Measurements from ENCODE around the gene ADGRB3.
"Not testable (repeated sequence)": the region's sequence is repeated elsewhere in the genome, so short reads cannot be mapped to it uniquely, and the experiment has no call there.

Gene ADGRB3

DNA sequence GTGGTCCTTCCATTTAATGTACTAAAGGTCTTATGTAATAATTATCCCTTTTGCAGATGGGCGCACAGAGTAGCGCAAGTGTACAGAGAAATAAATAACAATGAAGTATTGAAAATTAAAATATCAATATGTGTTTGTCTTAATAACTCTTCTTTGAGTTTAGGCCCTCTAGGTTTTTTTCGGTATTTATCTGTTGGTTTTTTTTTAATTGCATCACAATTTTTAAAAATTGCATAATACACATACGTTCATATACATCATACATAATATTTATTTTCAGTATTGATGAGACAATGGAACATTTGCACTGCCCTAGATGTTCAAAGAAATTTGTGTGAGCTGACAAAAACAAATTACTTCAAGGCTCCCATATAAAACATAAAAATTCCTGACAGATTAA lies 15.1 kb downstream of the ADGRB3 start:
- DNase-seq: no peak

DNA sequence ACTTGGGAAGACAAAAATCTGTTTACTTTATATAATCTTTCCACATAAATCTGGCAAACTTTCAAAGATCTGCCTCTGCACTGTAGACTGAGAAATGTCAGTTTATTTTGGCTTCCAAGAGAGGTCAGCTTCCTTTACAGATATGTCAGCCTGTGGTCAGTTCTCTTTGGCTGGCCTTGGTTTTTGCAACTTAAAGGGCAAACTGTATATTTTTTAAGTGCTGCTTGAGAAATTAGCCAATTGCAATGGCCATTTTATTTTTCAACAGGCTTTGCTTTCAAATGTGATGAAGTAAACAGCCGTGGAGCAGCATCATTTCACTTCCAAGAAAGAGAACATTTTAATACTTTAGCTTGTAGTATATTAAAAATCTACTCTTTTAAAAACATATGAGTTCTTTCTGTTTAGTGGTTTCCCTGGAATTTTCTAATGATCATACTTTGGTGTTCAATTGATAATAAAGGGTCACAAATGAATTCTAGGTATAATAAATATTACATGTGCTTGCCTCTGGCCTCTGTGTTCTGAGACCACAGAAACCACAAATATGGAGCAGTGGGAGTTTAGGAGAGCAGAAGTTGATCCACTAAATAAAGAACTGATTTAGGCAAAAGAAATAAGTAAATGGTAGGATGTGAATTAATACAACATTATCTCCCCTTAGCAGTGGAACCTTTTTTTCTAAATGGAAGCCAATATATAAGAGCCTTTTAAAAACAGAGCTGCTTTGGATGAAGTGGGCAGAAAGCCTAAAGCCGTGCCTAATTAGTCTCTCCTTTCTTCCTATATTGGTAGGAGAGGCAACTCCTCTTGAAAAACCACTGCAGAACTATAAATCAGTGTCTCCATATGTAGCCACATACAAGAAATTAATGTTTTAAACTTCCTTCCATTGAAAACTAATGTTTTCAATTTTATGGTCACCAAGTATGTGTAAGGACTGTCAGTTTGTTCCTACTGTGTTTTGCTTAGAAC lies 16.2 kb downstream of the ADGRB3 start:
- DNase-seq: peak; percentile 73

DNA sequence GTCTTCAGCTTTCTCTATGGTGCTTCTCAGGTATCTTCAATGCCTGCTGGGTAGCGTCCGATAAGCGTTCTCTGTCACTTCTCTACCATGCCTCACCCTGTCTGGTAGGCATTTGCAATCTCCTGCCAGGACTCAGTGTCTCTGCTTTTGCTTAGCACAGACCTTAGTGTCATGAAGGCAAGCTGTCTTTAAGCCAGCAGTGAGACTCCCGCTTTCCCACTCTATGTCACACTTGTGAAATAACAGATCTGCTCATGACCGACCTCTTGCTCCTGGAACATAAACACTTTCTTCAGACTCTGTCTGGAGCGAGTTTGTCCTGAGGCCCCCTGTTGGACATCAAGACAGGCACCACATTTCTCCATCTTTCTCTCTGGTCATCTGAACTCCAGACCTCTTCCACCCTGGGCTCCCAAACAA lies 17.0 kb downstream of the ADGRB3 start:
- DNase-seq: no peak

DNA sequence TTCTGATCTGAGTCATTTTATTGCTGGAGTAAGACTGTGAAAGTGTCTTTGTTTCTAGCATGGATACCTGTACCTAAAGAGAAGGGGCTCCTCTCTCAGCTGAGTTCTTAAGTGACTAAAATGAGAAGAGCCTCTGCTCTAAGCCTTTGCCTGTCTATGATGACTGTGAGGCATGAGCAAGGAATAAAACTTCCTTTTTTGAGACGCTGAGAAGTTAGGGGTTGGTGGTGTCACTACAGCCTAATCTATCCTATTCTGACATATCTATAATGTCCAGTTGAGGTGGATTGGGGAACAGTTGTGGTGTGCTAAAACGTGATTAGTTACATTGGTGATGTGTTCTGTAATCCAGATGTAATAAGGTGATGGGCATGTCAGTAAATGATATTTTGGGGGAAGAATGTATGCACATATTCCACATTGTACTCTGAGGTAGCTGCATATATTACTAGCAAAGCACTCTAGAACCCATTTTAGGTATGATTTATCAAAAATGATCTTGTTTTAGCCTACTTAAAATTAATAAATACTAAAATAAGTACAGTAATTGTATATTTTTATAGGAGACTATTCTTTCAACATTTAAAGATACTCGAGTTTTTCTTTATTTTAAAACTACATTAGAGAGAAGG lies 18.1 kb downstream of the ADGRB3 start:
- no peak for DNase-seq

DNA sequence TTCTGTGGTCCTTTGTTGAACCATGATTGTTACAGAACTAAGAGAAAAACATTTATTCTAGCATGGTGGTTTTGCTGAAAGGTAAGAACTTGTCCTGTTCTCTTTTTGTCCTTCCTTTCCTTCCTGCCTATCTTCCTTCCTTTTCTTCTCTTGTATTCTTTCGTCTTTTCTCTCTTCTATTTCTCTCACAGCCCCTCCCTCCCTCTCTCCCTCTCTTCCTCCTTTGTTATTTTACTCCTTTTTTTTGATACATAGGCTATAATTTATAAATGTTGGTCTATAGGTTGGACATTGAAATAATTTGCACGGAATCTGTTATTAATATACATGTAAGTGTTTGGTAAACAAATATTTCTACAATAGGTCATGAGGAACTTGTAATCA lies 18.6 kb downstream of the ADGRB3 start:
- no peak for DNase-seq

DNA sequence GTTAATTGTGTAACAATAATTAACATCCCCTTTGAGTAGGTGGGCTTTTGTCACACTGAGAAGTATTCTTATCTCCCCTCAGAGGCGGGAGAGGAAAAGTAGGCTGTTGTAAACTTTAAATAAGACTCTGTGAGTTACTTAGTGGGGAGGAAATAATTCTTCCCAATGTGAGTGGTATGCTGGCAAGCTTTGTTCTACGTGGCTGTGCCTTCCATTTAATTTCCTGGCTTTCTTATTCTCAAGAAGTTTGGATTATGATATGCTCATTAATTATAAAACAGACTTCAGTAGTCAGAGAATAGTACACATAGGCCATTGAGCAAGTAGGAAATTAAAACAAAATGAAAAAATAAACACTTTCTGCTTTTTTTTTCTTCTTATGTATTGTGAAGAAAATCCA lies 19.1 kb downstream of the ADGRB3 start:
- DNase-seq: no peak

DNA sequence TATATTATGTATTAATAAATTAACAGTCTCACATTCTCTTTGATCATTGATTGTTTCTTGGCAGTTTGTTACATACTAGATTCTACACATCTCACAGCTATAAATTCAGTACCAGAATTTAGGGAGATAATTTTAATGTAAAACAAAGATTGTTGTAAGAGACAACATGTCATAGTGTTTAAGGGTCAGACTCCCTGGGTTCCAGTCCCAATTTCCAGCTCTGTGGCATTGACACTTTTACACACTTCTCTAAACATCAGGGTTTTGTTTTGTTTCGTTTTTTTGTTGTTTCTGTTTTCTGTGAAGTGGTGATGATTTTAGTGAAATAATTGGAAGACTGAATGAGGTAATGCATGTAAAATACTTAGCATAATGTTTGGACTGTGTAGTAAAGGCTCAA lies 19.9 kb downstream of the ADGRB3 start:
- DNase-seq: no peak

DNA sequence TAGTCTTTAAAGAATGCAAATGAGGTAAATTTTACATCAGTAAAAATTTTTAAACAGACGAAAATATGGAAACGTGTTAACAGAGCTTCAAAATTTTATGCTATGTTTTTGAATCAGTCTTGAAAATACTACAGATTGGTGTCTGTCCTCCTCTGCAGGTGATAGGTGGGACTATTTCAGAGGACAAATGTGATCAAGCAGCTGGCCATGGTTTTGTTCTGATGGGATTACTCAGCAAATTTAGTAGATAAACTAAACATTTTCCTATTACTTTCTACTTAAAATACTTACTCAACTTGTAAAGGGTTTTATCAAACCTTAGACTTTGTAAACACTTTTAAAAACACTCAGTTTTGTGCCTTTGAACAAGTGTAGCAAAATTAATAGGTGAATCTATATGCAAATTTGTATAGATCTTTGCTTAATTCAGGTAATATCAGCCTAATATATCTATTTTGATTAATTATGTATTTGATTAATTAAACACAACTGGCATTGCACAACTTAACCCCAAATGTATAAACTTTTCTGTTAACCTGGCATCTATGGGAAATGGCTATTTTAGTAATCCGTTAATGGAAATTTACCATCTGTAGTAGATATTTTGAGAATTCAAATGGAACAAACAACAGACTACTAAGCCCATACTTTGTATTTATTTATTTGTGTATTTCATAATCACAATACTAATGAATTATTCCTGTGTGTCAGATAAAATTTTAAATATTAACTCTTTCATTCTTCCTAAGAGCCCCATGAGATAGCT lies 22.5 kb downstream of the ADGRB3 start:
- DNase-seq: no peak

DNA sequence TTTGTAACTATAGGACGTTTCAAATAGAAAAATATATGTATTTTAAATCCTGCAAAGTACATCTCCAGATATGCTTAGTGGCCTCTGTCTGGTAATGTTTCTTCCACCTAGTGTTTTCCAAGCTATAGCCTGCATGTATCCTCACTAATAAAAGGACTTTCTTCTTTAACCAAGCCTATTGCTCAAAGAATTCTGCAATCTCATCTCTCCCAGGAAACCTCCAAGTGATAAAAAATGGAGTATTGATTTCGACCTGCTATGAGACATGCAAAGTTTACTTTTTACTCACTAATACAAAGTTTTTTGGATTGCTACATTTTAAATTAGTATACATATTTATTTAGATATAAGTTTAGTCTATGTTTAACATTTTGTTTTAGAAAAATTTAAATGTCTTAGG lies 23.3 kb downstream of the ADGRB3 start:
- DNase-seq: no peak

DNA sequence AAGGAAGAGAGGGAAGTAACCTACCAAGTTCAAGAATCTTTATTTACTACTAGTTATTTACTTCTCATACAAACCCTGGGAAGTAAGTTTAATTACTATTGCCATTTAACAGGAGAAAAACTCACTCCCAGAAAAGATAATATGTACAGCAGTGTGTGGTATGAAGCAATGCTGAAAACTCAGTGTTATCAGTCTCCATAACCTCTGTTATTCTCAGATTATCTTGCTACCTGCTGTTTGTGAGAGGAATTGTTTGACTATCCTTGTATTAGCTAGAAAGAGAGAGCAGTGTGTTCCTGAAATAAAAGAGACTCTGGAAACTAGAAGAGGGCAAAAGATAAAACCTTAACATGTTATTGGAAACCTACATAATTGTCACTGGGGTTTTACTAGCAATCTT lies 38.2 kb downstream of the ADGRB3 start:
- DNase-seq: no peak

DNA sequence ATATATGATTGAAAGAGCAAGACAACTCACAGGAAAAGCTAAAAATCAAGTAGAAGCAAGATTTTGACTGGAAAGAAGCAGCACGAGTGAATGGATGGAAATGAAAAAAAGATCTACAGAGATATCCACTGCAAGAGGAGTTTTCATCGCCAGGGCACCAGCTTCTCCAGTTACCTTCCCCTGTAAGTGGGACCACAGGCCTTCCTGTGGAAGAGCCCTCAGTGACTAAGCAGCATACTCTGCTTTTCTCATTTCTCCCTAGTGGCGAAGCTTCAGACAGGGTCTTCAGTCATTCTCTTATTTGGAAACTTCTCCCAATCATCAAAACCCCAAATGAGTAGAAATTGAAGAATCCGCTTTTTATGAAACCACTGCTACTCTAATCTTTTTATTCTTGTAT lies 40.5 kb downstream of the ADGRB3 start:
- no peak for DNase-seq

DNA sequence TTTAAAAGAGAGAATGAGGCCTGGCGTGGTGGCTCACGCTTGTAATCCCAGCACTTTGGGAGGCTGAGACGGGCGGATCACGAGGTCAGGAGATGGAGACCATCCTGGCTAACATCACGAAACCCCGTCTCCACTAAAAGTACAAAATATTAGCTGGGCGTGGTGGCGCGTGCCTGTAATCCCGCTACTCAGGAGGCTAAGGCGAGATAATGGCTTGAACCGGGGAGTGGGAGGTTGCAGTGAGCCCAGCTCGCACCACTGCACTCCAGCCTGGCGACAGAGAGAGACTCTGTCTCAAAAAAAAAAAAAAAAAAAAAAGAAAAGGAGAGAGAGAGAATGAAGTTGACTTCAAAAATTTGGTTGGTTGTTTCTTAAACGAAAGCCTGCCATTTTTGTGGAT lies 41.0 kb downstream of the ADGRB3 start:
- DNase-seq: not testable (repeated sequence)

DNA sequence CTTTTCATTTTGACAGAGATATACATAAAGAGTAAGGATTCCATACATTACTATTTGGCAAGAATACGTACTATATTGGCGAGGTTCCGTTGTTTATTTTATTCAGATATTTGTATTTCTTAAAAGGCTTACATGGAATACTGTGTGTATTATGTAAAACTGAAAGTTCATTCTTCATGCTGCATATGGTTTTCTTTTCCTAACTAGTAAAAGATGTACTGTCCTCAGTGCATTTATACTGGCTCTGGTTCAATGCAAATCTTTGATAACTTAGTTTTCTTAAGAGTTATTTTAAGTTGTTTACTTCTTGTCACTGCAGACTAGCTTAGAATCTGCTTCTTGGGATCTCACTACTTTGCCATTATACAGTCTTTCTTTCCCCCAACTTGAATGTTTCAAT lies 42.0 kb downstream of the ADGRB3 start:
- no peak for DNase-seq

DNA sequence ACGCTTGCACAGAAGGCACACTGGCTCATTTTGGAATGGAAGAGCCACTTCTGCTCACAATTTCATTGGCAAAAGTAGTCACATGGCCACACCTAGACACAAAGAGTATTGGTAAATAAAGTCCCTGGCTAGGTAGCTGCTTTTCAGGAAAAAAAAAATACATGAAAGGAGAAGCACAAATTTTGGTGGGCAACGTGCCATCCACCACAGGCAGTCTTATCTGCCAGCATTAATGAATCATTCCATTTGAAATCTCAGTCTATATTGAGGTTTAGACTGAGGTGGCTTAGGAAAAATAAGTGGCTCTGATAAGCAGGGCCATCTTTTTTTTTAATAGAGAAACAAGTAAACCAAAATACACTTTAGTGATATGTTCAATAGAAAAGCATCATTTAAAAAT lies 44.3 kb downstream of the ADGRB3 start:
- no peak for DNase-seq

DNA sequence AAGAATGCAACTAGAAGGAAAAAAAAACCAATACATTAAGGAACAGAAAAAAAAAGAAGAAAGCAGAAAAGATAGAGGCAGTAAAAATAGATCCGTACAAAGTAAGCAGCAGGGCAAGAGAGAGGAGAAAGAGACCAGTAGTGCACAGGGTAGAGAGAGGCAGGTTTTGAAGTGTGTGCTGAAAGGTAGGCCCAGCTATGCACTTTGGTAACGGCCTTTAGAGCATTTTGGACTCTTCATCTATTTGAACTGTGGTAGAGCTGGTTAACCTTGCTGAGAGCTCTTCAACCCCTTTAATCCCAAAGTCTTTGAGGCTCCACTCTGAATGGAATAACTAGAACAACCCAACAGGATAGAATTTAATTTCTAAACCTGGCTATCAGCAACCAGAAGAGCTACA lies 45.2 kb downstream of the ADGRB3 start:
- DNase-seq: no peak

DNA sequence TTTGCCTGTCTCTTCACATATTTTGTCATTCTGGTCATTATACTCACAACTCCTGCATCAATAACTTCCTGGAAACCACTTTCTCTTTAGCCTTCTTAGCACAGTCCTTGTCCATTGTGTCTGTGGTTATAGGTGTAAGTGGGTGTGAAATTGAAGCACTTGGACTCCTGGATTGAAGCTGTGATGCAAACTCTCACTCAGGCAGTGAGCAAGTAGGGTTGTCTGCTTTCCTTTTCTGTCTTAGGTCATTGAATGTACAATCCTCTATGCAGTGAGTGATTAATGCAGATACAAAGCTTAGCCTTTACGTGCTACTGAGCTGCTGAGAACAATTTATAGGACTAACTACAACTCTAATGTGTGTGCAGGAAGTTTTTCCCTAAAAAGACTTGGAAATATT lies 54.8 kb downstream of the ADGRB3 start:
- DNase-seq: no peak

DNA sequence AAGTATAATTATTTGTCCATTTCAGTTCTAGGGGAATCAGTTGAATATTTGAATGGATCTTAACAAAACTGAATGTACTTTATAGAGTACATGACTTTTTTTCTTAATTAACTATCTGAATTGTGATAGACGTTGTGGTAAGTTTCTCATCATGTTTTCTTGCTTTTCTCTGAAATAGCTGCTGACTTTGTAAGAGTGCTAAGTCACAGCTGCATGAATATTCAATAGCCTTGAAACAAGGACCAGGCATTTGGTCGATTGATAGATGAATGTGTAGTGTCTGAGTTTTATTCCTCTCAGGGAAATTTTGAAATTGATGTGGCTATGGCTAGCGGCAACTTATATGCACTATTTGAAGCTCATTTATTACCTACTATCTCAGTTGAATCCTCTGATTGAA lies 56.0 kb downstream of the ADGRB3 start:
- DNase-seq: no peak

DNA sequence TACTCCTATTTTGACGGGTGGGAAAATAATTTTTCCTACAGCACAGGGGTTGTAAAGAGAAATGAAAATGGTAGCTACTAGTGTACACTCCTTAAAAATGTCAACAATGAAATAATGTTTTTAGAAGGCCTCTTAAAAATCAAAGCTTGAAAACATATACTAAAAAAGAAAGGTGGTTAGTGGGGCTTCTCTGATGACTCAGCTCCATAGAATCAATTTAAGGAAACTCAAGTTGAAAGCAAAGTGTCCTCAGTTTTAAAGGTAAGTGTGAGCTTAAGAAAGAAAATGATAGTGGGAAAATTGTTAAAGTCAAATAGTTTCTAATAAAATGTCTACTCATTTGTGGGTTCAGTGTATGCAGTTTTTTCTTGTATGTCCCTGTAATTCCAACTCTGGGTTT lies 58.2 kb downstream of the ADGRB3 start:
- no peak for DNase-seq

DNA sequence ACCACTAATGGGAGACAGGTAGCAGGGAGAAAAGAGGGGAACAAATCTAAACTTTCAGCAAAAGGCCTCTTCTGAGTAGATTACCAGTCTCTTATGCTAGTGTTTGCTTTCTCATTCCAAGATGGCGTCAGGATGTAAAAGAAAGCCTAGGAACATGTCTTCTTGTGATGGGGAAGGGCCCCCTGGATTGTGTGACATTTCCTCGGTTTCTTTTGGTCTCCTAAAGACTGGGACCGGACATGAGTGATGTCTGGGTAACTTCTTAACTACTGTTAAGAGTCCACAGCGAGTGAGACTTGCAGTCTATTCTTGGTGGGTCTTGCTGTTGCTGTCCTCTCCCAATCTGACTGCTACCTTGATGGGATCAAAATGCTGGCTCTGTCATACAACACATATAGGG lies 60.3 kb downstream of the ADGRB3 start:
- DNase-seq: no peak

DNA sequence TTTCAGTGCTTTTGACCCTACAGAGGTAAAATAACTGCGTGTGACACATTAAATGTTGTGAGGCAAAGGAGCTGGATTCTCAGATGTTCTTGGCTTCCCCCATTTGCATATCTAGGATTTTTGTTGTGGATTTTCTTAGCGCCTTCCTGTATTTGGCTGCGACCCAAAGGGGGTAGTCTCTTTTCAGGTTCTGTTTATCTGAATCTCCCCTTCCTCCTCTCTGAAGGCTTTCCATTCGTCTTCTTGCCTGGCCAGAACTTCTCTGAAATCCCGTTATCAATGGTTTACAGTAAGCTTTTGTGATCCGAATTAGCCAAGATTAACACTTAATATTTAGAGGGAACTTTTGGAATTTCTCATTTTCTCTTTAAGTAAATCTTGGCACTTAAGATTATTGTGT lies 60.8 kb downstream of the ADGRB3 start:
- no peak for DNase-seq

DNA sequence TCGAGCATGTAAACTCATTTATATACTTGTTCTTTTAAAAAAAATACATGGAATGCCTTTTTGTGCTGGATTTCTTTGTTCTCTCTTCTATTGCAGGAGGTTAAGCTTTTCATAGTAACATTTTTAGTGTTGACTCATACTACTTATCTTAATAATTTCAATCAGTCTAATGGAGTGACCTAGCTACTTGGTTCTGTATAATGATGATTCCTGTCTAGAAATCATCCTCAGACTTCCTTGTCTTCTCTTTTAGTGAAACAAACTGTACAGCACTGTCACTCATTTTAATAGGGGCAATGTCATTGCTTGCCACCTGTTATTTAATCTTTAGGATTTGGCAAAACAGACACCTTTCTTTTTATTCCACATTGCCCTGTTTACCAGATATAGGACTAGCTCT lies 62.3 kb downstream of the ADGRB3 start:
- no peak for DNase-seq

DNA sequence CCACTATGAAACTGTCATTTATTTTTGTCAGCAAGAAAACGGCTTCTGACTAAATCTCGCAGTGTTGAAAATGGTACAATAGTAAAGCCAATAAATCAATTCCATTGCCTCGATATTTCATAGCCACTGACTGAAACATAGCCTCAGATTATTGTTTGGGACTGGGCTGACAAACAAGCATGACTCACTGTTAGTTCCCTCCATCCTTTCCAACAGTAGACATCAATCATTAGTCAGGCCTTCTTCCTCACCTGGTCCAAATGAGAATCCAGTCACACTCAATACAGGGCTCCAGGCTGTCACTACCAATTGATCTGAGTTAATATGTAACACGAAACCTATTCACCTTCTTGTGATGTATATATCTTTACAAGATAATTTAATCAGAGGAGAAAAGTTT lies 66.1 kb downstream of the ADGRB3 start:
- DNase-seq: no peak

DNA sequence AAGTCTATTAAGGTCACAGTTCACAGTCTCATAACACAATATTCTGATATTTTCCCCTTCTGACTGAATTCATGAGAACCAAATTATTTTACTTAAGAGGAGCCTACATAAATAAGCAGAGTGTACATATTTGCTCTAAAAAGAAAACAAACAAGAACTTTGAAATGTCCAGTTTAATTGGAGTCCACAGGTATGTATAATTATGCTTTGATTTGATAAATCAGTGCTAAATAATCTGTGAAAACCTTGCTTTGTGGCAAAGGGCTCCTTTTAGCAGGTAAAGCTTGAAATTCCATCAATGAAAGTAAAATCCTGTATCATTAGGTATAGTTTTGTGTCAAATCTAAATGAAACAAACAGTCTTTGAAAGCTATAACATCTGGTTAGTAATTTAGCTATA lies 69.4 kb downstream of the ADGRB3 start:
- no peak for DNase-seq

DNA sequence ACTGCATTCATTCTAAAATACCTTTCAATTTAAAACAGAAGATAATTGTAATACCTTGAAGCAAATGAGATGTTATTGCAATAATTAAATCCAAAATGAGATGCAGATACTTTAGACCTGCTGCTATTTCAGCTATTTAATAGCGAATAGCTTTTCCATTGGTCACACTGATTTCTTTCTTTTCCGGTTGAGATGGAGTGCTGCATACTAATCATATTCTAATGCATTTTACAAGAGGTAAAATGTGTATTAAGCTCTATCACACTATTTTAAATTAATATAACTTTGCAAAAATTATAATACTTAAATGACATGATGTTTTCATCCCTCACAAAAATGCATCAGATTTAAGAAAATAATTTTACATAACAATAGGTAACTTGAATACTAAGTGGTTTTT lies 74.0 kb downstream of the ADGRB3 start:
- DNase-seq: no peak

Measured in fibroblast of skin of right biceps (primary cell).